ENCODE results near the gene GRK1.

The GRK1 gene

DNA sequence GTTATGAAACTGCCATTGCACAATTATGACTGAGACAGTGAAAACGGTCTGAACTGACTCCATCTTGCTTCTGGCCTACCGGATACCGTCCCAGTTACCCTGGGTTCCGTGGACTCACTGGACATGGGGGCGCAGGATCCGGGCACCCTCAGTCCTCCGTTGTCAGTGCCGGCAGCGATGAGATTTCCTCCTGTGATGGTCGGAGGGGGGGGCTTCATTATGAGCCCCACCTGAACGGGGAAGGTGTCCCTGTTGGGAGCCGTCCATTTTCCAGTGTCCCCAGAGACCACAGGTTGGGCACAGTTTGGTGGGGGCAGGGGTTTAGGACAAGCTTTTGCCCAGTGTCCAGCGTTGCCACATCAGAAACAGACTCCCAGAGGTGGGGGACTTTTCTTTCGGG, 115.5 kb downstream of the GRK1 start:
- no peaks in the 10 kb centered on the region for H3K36me3 ChIP-seq (ENCODE audit: control insufficient read depth in 2 of 2, insufficient read depth in 1 of 2, low read length in 2 of 2)
- CTCF ChIA-PET = no interaction called here

DNA sequence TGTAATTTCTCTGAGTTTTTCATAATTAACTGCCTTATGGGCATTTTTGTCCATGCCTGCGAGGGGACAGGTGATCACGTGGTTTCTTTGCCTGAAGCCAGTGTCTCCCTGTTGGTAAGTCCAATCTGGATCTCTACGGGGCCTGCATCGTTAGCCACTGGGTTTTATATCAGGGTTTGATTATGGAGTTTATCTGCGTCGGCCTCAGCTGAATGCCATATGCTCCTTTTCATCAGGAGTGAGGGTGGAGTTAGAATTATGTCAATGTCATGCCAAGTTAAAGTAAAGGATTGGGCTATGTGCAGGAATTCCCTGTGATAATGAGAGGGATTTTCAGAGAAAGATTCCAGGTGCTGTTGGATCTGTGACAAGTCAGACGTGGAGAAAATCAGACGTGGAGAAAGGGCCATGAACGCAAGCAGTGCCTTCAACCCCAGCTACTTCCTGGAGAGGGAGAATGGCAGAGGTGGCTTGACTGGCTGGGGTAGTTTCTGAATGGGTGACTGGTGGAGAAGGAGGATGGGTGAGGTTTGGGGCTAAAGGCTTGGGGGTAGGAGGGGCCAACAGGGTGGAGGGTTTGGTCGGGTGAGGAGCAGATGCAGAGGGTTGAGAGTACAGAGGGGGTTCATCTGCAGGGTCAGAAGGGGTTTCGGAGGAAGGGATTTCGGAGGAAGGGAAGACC, 116.3 kb downstream of the GRK1 start:
- Histone ChIP-seq H3K36me3 (ENCODE audit: control insufficient read depth in 2 of 2, insufficient read depth in 1 of 2, low read length in 2 of 2) (no peaks in the 10 kb centered on the region), H3K4me1 (ENCODE audit: control insufficient read depth, insufficient read depth, low read length) (no peaks in the 10 kb centered on the region), H3K4me3 (ENCODE audit: low read depth, low read length) (no peak overlapping the region), H3K27ac (ENCODE audit: extremely low read depth, low read depth, low read length) (no peak overlapping the region), H3K9me3 (ENCODE audit: control insufficient read depth, insufficient read depth, low read depth, low read length) (no peaks in the 10 kb centered on the region)
- ChIA-PET POLR2A (no interaction called here), CTCF (no interaction called here)
- TF ChIP-seq YY2 (tag by site-specific recombination; IDR thresholded peaks at IDR 0.05) = no peak
- TF ChIP-seq ZNF843 (tag by site-specific recombination; IDR thresholded peaks at IDR 0.05) = no peak
- no peak for TF ChIP-seq ZNF521 (tag by site-specific recombination; IDR thresholded peaks at IDR 0.05)
- no peak for TF ChIP-seq GLI2 (tag by site-specific recombination; IDR thresholded peaks at IDR 0.05; ENCODE audit: borderline replicate concordance, low read depth)
- no peak for TF ChIP-seq ZNF292 (tag by site-specific recombination; IDR thresholded peaks at IDR 0.05; ENCODE audit: borderline replicate concordance, low read depth)
- no peak for TF ChIP-seq ZNF658 (tag by site-specific recombination; IDR thresholded peaks at IDR 0.05)
- no peak for TF ChIP-seq KLF16 (tag by site-specific recombination; IDR thresholded peaks at IDR 0.05)
- TF ChIP-seq ZNF558 (tag by site-specific recombination; IDR thresholded peaks at IDR 0.05) = no peak
- TF ChIP-seq ZNF121 (tag by site-specific recombination; IDR thresholded peaks at IDR 0.05) = no peak
- TF ChIP-seq, protein P1, sequence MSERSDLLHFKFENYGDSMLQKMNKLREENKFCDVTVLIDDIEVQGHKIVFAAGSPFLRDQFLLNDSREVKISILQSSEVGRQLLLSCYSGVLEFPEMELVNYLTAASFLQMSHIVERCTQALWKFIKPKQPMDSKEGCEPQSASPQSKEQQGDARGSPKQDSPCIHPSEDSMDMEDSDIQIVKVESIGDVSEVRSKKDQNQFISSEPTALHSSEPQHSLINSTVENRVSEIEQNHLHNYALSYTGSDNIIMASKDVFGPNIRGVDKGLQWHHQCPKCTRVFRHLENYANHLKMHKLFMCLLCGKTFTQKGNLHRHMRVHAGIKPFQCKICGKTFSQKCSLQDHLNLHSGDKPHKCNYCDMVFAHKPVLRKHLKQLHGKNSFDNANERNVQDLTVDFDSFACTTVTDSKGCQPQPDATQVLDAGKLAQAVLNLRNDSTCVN (tag by site-specific recombination; optimal IDR thresholded peaks at IDR 0.05) = no peak
- TF ChIP-seq, protein P2, sequence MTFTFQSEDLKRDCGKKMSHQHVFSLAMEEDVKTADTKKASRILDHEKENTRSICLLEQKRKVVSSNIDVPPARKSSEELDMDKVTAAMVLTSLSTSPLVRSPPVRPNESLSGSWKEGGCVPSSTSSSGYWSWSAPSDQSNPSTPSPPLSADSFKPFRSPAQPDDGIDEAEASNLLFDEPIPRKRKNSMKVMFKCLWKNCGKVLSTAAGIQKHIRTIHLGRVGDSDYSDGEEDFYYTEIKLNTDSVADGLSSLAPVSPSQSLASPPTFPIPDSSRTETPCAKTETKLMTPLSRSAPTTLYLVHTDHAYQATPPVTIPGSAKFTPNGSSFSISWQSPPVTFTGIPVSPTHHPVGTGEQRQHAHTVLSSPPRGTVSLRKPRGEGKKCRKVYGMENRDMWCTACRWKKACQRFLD (tag by site-specific recombination; IDR thresholded peaks at IDR 0.05) = no peak
- no peak for TF ChIP-seq MYNN (tag by site-specific recombination; IDR thresholded peaks at IDR 0.05; ENCODE audit: borderline replicate concordance)
- no peak for TF ChIP-seq ZSCAN30 (tag by site-specific recombination; IDR thresholded peaks at IDR 0.05)
- no peak for TF ChIP-seq GLIS1 (tag by site-specific recombination; IDR thresholded peaks at IDR 0.05)

More for the DNA sequence above, 115.5 kb downstream of the GRK1 start:
- TF ChIP-seq ZNF391 (tag by site-specific recombination; IDR thresholded peaks at IDR 0.05; ENCODE audit: borderline replicate concordance, low read depth) (no peak), ZNF596 (tag by site-specific recombination; IDR thresholded peaks at IDR 0.05) (no peak), ZNF350 (tag by site-specific recombination; IDR thresholded peaks at IDR 0.05) (no peak), TRIM28 (IDR thresholded peaks at IDR 0.05; ENCODE audit: borderline replicate concordance, low read length) (no peak), ZNF621 (tag by site-specific recombination; IDR thresholded peaks at IDR 0.05) (no peak), ZNF791 (tag by site-specific recombination; IDR thresholded peaks at IDR 0.05) (no peak), ZNF140 (tag by site-specific recombination; IDR thresholded peaks at IDR 0.05) (no peak), GFI1B (tag by site-specific recombination; IDR thresholded peaks at IDR 0.05) (no peak), ZNF184 (tag by site-specific recombination; IDR thresholded peaks at IDR 0.05) (no peak), ZNF19 (tag by site-specific recombination; IDR thresholded peaks at IDR 0.05; ENCODE audit: low read depth) (no peak), ZNF837 (tag by site-specific recombination; IDR thresholded peaks at IDR 0.05) (no peak), KLF16 (tag by site-specific recombination; IDR thresholded peaks at IDR 0.05) (no peak)
- TF ChIP-seq, protein P3, sequence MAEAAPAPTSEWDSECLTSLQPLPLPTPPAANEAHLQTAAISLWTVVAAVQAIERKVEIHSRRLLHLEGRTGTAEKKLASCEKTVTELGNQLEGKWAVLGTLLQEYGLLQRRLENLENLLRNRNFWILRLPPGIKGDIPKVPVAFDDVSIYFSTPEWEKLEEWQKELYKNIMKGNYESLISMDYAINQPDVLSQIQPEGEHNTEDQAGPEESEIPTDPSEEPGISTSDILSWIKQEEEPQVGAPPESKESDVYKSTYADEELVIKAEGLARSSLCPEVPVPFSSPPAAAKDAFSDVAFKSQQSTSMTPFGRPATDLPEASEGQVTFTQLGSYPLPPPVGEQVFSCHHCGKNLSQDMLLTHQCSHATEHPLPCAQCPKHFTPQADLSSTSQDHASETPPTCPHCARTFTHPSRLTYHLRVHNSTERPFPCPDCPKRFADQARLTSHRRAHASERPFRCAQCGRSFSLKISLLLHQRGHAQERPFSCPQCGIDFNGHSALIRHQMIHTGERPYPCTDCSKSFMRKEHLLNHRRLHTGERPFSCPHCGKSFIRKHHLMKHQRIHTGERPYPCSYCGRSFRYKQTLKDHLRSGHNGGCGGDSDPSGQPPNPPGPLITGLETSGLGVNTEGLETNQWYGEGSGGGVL (tag by site-specific recombination; IDR thresholded peaks at IDR 0.05) = no peak
- TF ChIP-seq, protein P4, sequence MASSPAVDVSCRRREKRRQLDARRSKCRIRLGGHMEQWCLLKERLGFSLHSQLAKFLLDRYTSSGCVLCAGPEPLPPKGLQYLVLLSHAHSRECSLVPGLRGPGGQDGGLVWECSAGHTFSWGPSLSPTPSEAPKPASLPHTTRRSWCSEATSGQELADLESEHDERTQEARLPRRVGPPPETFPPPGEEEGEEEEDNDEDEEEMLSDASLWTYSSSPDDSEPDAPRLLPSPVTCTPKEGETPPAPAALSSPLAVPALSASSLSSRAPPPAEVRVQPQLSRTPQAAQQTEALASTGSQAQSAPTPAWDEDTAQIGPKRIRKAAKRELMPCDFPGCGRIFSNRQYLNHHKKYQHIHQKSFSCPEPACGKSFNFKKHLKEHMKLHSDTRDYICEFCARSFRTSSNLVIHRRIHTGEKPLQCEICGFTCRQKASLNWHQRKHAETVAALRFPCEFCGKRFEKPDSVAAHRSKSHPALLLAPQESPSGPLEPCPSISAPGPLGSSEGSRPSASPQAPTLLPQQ (tag by site-specific recombination; IDR thresholded peaks at IDR 0.05) = no peak
- TF ChIP-seq, protein P5, sequence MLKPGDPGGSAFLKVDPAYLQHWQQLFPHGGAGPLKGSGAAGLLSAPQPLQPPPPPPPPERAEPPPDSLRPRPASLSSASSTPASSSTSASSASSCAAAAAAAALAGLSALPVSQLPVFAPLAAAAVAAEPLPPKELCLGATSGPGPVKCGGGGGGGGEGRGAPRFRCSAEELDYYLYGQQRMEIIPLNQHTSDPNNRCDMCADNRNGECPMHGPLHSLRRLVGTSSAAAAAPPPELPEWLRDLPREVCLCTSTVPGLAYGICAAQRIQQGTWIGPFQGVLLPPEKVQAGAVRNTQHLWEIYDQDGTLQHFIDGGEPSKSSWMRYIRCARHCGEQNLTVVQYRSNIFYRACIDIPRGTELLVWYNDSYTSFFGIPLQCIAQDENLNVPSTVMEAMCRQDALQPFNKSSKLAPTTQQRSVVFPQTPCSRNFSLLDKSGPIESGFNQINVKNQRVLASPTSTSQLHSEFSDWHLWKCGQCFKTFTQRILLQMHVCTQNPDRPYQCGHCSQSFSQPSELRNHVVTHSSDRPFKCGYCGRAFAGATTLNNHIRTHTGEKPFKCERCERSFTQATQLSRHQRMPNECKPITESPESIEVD (tag by site-specific recombination; IDR thresholded peaks at IDR 0.05) = no peak
- POLR2A ChIA-PET = no interaction called here
- Histone ChIP-seq H3K4me1 (ENCODE audit: control insufficient read depth, insufficient read depth, low read length) (no peaks in the 10 kb centered on the region), H3K27ac (ENCODE audit: extremely low read depth, low read depth, low read length) (no peak overlapping the region), H3K9me3 (ENCODE audit: control insufficient read depth, insufficient read depth, low read depth, low read length) (no peaks in the 10 kb centered on the region), H3K4me3 (ENCODE audit: low read depth, low read length) (no peak overlapping the region)

All from HEK293 (cell line).